Measurements from ENCODE around the gene NDUFAF3.

Gene NDUFAF3

GRCh38 chr3:49020330-49021212 is 1.4 kb upstream of the NDUFAF3 start:
- TF ChIP-seq CTCF (IDR thresholded peaks at IDR 0.05), result no peak
- peak; percentile 87 for DNase-seq (ENCODE audit: low spot score)
- peak overlapping the region; percentile 99 for H3K27ac ChIP-seq
- peak overlapping the region; percentile 96 for H3K4me3 ChIP-seq

GRCh38 chr3:49021213-49021812 is 608 bp upstream of the NDUFAF3 start:
- Histone ChIP-seq H3K4me3 (peak overlapping the region; percentile 96), H3K27ac (peak overlapping the region; percentile 99)
- no peak for TF ChIP-seq CTCF (IDR thresholded peaks at IDR 0.05)
- DNase-seq (ENCODE audit: low spot score), result peak; percentile 99

GRCh38 chr3:49022688-49023171 is 809 bp downstream of the NDUFAF3 start:
- TF ChIP-seq CTCF (IDR thresholded peaks at IDR 0.05), result no peak
- H3K4me3 ChIP-seq, result peak overlapping the region; percentile 96
- DNase-seq (ENCODE audit: low spot score), result no peak
- peak overlapping the region; percentile 99 for H3K27ac ChIP-seq

GRCh38 chr3:49023775-49024174 is 1.9 kb downstream of the NDUFAF3 start:
- H3K4me3 ChIP-seq, result no peak overlapping the region
- no peak overlapping the region for H3K27ac ChIP-seq
- no peak for TF ChIP-seq CTCF (IDR thresholded peaks at IDR 0.05)
- no peak for DNase-seq (ENCODE audit: low spot score)

GRCh38 chr3:49024449-49024848 is 2.5 kb downstream of the NDUFAF3 start:
- no peak overlapping the region for H3K27ac ChIP-seq
- no peak for TF ChIP-seq CTCF (IDR thresholded peaks at IDR 0.05)
- H3K4me3 ChIP-seq, result no peak overlapping the region
- no peak for DNase-seq (ENCODE audit: low spot score)

GRCh38 chr3:49025005-49025792 is 3.3 kb downstream of the NDUFAF3 start:
- TF ChIP-seq CTCF (IDR thresholded peaks at IDR 0.05), result no peak
- no peak overlapping the region for H3K27ac ChIP-seq
- DNase-seq (ENCODE audit: low spot score), result no peak
- no peak overlapping the region for H3K4me3 ChIP-seq
